Fibroblast of skin of left quadriceps (primary cell): ENCODE results near the gene ARID5B.
A peak's percentile ranks its signal among the peaks of the same experiment; 100 is the strongest.

Source experiments
- DNase-seq, 2 experiments: peaks; one replicate each; pipeline ENCODE4 v3.0.0-alpha.2; 2013; ENCODE audit warnings: low read depth in 2 of 2

ARID5B gene

DNA sequence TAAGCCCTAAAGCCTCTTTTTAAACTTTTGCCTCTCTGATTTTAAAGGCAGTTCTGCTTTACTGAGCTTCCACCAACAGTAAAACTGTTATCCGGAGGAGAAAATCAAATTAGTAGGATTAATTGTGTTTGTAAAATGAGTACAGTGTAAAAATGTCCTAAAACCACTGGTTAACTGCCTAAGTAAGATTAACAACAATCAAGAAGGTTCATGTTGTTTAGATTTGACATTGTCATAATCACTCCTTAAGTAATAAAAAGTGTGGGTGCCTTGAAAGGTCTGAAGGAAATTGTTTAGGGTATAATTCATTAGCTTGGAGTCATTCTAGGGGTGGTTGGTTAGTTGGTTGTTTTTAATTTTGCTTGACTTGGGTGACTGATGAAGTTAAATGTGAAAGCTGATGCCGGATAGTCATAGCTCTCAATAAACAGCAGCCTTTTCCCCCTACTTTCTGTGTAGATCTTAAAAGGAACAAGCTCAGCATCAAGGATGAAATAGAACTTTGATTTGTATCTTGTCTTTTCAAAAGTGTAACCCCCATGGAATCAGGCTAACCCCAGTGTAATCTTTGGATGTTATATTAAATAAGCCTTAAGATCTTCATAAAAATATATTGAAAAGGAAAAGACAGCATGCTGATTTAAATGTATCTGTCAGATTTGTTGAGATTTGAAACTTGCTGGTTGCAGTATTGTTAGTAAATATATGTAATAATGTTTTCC lies 148.3 kb downstream of the ARID5B start:
- no peak for DNase-seq

DNA sequence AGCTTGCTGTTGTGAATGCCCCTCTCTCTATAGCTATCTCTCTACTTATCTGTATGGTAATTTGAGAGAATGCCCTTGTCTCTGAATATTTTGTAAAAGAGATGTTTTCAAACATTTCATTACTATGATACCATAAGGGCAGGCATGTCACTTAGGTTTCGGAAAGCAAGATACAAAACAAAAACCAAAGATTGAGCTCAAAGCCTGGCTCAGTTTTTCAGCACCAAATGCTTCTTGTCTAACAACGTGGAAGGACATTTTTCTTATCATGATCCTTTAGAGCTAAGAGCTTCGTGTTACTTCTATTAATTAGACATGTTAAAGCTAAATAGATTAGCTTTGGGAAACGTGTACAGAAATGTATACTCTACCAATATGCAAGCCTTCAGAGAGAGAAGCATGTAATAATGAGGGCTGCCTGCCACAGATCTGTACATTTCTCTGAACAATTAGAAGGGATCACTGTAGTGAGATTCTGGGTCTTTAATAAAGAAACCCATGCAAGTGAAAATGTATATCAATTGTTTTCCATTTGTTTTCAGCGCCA lies 148.9 kb downstream of the ARID5B start:
- DNase-seq = no peak

DNA sequence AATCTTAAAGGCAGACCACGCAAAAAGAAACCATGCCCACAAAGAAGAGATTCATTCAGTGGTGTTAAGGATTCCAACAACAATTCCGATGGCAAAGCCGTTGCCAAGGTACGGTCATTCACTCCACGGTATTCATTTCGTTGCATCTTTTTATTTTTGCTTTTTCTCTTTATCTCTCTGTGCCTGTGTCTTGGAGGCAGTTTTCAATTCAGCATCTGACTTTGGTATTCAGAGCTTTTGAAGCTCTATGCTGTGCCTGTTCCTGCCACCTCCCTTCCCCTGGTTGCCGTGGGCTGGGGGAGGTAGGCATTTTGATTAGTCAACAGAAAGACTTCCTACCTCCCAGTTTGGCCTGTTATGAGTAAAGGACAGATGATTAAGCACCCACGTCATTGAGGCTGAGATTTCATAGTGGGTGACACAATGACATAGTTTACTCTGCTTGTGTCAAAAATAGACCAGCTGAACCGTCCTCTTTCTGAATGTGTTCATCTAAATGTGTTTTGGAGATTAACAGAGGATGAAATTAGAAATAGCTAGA lies 149.5 kb downstream of the ARID5B start:
- peak; percentile 77 to 80 for DNase-seq

DNA sequence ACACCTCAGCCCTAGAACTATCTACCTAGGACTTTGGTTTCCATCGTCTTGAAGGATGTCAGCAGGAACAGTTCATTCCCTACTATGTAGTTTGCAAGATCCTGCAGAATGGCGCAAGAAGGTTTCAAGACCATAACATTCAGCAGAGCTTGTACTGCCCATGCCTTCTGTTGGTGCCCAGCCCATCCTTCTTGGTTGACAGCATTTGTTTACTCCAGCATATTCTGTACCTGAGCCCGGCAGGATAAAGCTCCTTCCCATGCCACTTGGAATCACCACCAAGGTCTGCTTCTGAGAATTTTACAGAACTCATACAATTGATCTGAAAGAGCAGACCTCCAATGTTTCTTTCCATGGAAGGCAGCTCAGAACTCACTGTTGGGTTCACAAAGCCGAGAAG lies 150.8 kb downstream of the ARID5B start:
- DNase-seq = no peak

DNA sequence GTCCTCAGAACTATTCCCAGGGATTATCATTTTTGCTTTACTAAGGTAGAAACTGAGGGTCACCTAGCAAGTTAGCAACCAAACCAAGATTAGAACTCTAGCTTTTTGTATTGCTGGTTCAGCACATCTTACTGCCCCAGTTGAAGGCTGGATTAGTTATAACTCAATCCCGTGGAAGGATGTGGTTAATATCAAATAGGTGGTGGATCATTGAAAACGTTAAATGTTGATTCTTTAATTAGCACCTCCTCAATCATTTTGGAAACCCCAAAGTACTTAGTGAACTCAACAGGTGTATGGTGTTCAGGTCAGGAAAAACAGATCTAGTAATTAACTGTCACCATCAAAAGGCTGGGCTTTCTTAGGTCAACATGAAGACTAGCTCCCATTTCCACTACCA lies 152.4 kb downstream of the ARID5B start:
- no peak for DNase-seq

DNA sequence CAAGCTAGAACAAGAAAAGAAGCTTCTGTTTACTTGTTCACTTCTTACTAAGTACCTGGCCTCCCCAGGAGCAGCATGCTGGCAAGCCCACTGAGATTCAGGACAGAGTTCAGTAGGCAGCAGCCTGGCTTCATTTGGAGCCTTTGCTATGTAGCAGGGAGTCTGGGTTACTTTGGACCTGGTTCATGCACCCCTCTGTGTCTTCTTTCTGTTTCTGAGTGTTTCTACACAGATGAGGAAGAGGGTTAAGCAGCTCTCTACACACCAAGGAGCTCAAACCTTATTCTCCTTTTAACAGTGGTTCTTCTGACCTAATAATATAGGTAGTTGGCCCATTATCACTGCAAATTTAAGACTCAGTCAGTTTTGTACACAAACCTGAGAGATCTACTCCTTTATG lies 152.9 kb downstream of the ARID5B start:
- DNase-seq = no peak

DNA sequence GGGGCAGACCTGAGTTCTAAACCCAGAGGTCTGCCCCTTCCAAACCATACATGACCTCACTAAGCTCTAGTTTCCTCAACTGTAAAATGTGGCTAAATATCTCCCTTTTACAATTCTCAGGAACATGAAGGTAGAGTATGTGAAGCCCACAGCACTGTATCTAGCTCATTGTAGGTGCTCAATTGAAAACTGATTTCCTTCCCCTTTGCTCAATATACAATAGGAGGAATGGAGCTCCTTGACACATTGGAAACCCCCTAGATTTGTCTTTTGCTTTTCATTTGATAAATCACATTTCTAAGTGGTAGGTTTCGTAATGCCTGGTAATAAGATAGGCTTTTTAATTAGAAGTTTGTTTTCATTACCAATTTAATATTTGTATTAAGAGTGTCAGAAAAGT lies 153.3 kb downstream of the ARID5B start:
- DNase-seq = no peak

DNA sequence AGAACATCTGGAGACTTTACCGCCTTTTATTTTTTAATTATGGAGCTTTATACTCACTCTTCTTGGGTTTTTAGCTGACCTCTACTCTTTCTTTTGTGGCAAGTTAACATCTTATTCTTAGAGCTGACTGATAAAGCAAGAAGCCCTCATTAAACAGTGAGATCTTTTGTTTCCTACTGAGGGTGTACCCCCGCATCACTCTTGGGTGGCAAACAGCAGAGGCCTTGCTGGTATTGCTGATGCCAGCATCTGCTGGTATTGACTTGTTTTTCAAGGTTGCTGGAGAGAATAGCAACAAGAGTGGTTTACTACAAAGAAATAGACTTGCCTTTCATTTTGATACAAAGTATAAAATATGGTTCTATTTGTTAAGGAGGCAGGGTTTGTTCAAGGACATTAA lies 154.7 kb downstream of the ARID5B start:
- no peak for DNase-seq

DNA sequence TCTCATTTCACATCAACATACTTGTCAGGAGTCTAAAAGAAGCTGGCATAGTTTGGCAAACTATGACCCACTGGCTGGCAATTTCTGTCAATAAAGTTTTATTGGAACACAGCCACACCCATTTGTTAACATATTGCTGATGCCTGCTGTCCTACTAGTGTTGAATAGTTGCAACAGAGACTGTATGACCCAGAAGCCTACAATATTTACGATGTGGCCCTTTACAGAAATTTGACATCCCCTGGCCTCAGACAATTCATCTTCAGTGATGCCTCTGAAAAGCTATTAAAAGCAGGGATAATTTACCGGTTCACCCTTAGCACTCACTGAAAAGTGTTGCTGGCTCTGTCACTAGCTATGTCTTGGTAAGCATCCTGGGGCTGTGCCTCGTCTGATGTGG lies 155.2 kb downstream of the ARID5B start:
- DNase-seq = no peak

DNA sequence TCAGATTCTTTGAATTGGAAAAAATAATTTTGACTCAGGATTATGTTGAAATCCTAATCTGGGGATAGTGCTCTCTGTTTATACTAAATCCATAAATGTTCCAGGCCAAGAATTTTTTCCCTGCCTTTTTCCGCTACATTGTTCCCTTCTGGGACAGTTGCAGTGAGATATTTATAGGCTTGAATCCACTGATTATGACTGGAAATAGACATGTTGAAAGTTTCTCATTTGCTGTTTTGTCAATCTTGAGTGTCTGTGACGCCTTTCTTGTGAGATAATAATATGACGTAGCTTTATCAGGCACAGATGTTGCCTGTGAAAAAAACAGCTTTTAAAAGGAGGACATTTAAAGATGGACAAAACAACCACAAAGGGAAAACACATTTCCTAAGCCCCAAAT lies 155.9 kb downstream of the ARID5B start:
- DNase-seq = no peak

DNA sequence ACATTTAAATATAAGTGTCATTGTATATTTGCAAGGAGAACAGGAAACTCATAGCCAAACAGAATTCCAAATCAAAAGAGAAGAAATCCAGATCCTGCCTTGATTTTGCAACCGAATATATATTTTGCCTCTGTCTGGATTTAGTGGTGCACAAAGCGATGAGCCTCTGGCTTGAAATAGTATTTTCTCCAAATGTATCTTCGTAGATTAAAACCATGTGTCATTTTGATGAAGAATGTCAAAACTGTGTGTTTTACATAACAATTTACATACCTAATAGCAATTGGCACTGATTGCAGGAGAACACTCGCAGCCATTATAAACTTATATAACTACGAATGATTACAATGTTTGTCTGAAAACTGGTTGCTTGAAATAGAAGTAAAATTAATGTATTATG lies 156.4 kb downstream of the ARID5B start:
- DNase-seq = no peak

DNA sequence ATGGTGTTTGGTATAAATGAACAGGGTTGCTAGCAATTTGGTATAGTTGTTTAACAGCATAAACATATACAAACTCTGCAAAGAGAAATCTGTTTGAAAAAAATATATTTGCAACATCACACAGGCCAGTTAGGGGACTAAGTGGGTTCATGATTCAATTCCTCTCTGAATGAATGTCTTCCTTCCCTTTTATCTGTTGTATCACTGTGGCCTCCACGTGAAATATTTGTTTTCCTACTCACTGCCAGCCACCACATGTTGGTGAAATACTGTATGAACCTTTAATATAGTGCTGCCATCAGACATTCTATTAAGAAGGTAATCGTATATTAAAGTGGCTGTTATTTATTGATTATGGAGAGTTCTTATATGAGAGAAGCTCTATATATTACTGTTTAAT lies 157.0 kb downstream of the ARID5B start:
- no peak for DNase-seq

DNA sequence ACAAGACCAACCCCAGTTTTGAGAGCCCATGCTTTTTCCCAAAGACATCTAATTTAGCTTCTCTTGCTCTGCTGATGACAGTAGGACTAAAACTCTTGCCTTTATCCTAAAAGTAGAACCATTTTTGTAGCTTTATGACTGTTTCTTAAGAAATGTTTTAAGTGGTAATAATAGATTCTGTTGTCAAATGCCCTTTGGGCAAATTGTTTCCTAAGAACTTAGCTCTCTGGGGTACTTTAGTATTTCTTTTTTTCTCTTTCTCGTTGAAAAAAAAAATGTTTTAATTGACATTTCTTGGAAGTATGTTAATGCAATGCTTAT lies 157.4 kb downstream of the ARID5B start:
- no peak for DNase-seq

DNA sequence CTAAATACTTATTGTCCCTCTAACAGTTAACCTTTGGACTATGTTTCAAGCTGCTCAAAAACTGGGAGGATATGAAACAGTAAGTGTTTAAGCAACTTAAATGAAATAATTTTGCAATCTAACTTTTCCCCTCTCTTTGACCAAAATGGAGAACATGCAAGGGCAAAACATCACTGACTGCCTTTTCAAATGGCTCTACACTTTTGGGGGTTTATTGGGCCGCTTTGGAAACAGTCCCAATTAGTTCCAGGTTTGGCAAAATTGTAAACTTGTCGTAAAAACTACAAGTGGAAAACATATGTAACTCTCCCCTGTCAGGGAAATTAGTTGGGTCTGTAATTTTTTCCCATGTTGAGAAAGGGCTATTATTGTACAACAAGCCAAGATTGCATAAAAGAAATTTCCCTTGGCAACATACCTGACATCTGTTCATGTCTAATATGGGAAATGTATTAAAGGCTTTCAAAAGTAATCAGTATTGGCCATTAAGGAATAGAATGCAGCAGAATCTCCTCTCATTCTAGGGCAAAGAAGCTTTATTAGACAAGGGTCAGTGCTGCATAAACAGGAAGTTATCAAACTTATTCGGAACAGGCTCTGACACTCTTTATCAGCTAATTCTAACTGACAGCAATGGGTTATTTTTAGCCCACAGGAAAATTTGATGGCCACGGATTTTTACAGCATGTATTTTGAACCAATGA lies 157.9 kb downstream of the ARID5B start:
- peak; percentile 86 to 89 for DNase-seq

DNA sequence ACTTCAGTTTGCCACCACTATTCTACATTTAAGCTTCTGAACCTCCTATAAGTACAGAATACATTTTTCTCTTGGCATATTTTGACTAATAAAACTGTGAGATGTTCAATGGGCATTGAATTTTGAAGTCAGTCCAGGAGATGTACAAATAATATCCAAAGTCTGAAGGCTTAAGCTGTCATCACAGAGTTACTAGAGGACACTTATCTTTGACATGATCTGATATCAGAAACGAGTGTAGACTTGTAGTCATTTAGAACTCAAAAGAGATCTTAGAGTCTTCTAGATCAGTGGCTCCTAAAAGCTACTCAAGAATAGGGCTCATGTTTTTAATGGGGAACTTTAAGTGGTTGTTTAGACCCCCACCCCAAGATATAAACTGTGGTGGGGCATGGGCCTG lies 160.5 kb downstream of the ARID5B start:
- DNase-seq = no peak

DNA sequence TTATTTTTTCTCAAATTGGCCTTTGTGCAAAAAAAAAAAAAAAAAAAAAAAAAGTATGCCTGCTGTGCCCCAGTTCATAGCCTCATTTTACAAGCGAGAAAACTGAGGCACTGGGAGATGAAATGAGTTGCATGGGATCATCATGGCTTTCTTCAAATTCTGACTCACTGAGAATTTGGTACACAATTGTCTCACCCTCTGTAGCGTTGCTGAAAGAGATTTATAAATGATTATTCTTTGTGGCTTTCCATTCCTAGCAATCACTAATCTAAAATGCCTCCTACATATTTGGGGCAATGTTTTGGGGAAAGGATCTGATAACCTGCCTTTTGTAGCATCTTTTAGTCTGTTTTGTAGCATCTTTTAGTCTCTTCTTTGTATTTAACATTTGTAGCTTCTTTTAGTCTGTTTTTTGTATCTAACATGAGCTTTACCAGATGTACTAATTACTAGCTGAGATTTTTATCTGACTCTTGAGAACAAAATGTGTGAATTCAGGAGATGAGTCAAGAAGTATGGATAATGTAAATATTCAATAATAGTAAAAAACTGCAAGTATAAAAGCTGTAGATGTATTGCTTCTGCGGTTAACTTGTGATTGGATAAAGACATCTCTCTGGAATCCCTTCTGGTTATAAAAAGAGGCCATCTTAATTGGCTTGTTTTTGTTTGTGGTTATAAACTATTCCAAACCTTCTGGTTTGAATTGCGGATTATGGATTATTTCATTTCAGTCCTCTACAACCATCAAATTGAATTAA lies 161.4 kb downstream of the ARID5B start:
- DNase-seq = peak; percentile 95

DNA sequence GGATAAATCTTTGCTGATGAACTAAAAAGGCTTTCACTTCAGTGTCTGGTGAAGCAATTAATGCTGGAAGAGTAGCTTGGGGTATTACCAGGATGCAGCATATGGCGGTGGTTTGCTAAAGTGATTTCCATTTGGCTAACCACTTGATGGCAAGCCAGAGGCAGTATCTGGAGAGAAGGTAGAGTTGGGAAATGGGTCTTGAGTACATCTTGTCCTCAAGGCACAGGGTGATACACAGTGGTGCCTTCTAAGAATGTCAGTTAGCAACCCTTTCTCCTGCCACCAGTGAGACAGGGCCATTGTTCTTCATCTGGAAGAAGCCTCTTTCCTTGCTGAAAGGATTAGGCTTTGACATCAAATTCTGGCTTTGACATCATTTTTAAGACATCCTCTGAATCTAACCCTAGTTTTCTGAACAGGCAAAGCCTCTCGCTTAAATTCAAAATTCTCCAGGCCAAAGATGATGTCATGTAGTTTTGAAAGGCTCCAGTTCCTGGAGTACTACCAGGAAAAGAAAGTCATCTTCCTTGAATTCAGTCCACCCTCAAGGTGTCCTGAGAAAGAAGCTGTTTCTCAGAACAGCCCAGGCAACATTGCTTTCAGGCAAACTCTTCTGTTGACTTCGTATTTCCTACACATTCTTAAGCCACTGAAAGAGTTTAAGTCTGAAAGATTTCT lies 162.4 kb downstream of the ARID5B start:
- no peak for DNase-seq

DNA sequence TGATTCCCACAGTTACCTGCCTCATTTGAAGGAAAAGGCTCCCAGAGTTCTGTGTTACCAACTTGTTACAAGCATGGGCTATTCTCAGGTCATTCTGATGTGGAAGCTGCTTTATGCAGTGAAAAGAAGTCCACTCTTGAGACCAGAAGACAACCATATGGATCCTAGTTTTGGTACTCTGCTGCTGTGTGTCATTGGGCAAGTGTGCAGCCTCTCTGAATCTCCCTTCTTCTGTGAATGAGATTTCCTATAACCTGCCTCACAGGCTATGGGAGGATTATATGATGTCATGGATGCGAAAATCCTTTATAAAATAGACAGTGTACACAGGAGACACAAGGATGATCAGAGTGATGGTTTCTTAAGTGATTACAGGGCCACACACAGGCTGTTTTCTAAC lies 166.1 kb downstream of the ARID5B start:
- no peak for DNase-seq

DNA sequence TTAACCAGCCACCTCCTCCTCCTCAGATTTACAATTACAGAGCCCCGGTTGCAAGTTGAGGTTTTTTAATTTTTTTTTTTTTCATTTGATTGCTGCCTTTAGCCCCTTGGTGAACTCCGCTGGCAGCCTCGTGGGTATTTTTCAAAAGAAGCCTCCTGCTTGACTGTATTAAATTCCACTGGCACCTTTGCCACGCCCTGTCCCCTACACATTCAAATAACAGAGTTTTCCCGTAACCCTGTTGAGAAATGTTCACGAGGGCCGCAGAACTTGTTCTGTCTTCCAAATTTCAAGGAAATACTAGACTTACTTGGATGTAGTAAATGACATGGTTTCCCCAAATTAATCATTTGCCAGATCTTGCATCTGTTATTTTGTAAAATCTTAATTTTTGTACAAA lies 167.0 kb downstream of the ARID5B start:
- DNase-seq = no peak

DNA sequence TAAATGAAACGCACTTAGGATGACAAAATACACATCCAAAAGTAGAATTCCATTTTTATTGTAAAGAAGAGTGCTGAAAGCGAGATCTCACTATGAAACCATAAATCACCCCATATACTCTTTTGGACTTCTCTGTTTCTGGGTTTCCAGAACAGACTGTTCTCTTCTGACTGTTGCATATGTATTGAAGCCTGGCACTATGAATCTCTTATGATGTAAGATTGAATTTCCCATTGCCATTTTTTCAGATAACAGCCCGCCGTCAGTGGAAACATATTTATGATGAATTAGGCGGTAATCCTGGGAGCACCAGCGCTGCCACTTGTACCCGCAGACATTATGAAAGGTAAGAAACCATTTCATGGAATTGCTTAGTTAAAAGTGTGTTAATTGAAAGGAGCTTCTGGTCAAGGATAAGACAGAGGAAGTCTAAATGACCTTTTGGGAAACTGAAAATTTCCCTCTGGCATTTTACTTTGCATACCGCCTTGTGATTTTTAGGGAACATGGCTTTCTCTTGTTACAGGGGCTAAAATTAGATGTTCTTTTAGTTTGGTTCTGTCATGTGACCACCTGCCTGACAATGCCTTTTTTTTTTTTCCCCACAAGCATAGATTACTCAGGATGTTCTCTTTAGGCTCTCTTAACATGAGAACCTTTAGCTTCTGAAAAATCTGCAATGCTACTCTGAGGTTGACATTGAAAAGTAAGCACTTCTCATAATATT lies 168.1 kb downstream of the ARID5B start:
- no peak for DNase-seq

DNA sequence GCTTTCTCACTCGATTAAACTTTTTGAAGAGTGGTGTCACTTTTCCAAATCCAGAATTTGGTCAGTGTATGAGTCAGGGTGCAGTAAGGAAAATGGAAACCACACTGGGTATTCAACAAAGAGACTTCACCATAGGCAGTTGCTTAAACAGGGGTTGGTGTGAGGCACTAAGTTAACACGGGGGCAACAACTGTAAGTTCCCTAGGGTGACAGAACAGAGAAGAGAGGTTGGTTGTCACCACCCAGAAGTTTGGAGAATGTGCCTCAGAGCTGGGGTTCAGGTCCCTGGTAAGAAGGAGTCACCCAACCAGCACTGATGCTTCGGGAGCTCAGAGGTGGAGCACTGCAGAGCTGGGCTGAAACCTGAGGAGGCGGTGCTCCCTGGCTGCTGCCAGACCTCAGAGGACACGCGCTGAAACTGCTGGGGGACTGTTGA lies 170.4 kb downstream of the ARID5B start:
- DNase-seq = no peak
